ENCODE measurements around the gene LRP1B.

LRP1B gene

GRCh38 chr2:142012797-142013196 lies 118.0 kb downstream of the LRP1B start:
- DNase-seq (ENCODE audit: extremely low read depth, low read depth): no peak
- TF ChIP-seq CTCF (IDR thresholded peaks at IDR 0.05; ENCODE audit: low read depth, low read length): no peak

- no peak for DNase-seq (ENCODE audit: extremely low read depth, low read depth)
- no peak for TF ChIP-seq CTCF (IDR thresholded peaks at IDR 0.05; ENCODE audit: low read depth, low read length)
Measured at GRCh38 chr2:142010477-142011270, 120.1 kb downstream of the LRP1B start.

GRCh38 chr2:142008135-142008744 lies 122.6 kb downstream of the LRP1B start:
- no peak for TF ChIP-seq CTCF (IDR thresholded peaks at IDR 0.05; ENCODE audit: low read depth, low read length)
- no peak for DNase-seq (ENCODE audit: extremely low read depth, low read depth)

- no peak for DNase-seq (ENCODE audit: extremely low read depth, low read depth)
- TF ChIP-seq CTCF (IDR thresholded peaks at IDR 0.05; ENCODE audit: low read depth, low read length): no peak
Measured at GRCh38 chr2:141994066-141994465, 136.8 kb downstream of the LRP1B start.

- no peak for TF ChIP-seq CTCF (IDR thresholded peaks at IDR 0.05; ENCODE audit: low read depth, low read length)
- no peak for DNase-seq (ENCODE audit: extremely low read depth, low read depth)
Measured at GRCh38 chr2:141992695-141993094, 138.1 kb downstream of the LRP1B start.

GRCh38 chr2:141968433-141968832 lies 162.4 kb downstream of the LRP1B start:
- no peak for TF ChIP-seq CTCF (IDR thresholded peaks at IDR 0.05; ENCODE audit: low read depth, low read length)
- DNase-seq (ENCODE audit: extremely low read depth, low read depth): no peak

- DNase-seq (ENCODE audit: extremely low read depth, low read depth): no peak
- TF ChIP-seq CTCF (IDR thresholded peaks at IDR 0.05; ENCODE audit: low read depth, low read length): no peak
Measured at GRCh38 chr2:141967980-141968379, 162.8 kb downstream of the LRP1B start.

All from AG09319 (cell line).